NCI-H146 treated with DMSO at 0.1 percent for 48 hours (cell line): ENCODE measurements around the gene DIAPH1.

Experiments used
- DNase-seq: peaks from one replicate; lab custom pipeline; 2025; ENCODE audit not compliant: unreplicated experiment; lab: John Stamatoyannopoulos, UW

DIAPH1 gene

GRCh38 chr5:141522301-141522700 lies 96.5 kb downstream of the DIAPH1 start:
- DNase-seq = no peak

GRCh38 chr5:141521244-141521781 lies 97.5 kb downstream of the DIAPH1 start:
- DNase-seq = no peak

- no peak for DNase-seq
Measured at GRCh38 chr5:141519605-141520565, 98.9 kb downstream of the DIAPH1 start.

GRCh38 chr5:141518618-141519015 lies 100.2 kb downstream of the DIAPH1 start:
- DNase-seq = no peak

GRCh38 chr5:141517880-141518617 lies 100.8 kb downstream of the DIAPH1 start:
- DNase-seq = no peak

GRCh38 chr5:141517312-141517711 lies 101.5 kb downstream of the DIAPH1 start:
- no peak for DNase-seq

GRCh38 chr5:141516672-141517025 lies 102.2 kb downstream of the DIAPH1 start:
- no peak for DNase-seq

- DNase-seq = no peak
Measured at GRCh38 chr5:141515946-141516671, 102.7 kb downstream of the DIAPH1 start.

- no peak for DNase-seq
Measured at GRCh38 chr5:141515141-141515540, 103.7 kb downstream of the DIAPH1 start.

- no peak for DNase-seq
Measured at GRCh38 chr5:141514330-141515133, 104.3 kb downstream of the DIAPH1 start.

- peak; percentile 48 for DNase-seq
Measured at GRCh38 chr5:141513627-141514329, 105.0 kb downstream of the DIAPH1 start.

- DNase-seq = peak; percentile 30
Measured at GRCh38 chr5:141512911-141513626, 105.7 kb downstream of the DIAPH1 start.

- peak; percentile 52 for DNase-seq
Measured at GRCh38 chr5:141512390-141512910, 106.3 kb downstream of the DIAPH1 start.

GRCh38 chr5:141511771-141512325 lies 107.0 kb downstream of the DIAPH1 start:
- DNase-seq = no peak

- no peak for DNase-seq
Measured at GRCh38 chr5:141510850-141511601, 107.8 kb downstream of the DIAPH1 start.

GRCh38 chr5:141510160-141510559 lies 108.6 kb downstream of the DIAPH1 start:
- no peak for DNase-seq

- no peak for DNase-seq
Measured at GRCh38 chr5:141508798-141509611, 109.8 kb downstream of the DIAPH1 start.
